Effector memory CD8-positive, alpha-beta T cell (primary cell): ENCODE results near the gene RAI14.

Source experiments
- ATAC-seq: fragments of 150-1000 bp; cut with Tn5 transposase; replicated peaks from 2 replicates; pipeline ENCODE4 v1.10.0; 2021; ENCODE audit warnings: mild to moderate bottlenecking, moderate library complexity
- DNase-seq, 3 experiments: peaks; one replicate each; pipeline ENCODE4 v3.0.0; 2021
- H3K27ac Mint-ChIP-seq, 2 donors: one replicate each; pipeline ENCODE4 v1.8.0; 2022; ENCODE audit warnings: mild to moderate bottlenecking in 2 of 2, mixed read lengths in 2 of 2, moderate library complexity in 2 of 2
- H3K27me3 Mint-ChIP-seq, 2 donors: one replicate each; pipeline ENCODE4 v1.8.0; 2022; ENCODE audit warnings: mixed read lengths in 2 of 2
- H3K36me3 Mint-ChIP-seq: one replicate; pipeline ENCODE4 v1.8.0; 2022; ENCODE audit warnings: mild to moderate bottlenecking, moderate library complexity, mixed read lengths; ENCODE audit not compliant: insufficient read depth
- H3K4me1 Mint-ChIP-seq, 2 donors: one replicate each; pipeline ENCODE4 v1.8.0; 2022; ENCODE audit warnings: low read depth in 2 of 2, mixed read lengths in 2 of 2
- H3K4me3 Mint-ChIP-seq, 2 donors: one replicate each; pipeline ENCODE4 v1.8.0; 2022; ENCODE audit warnings: mild to moderate bottlenecking in 2 of 2, mixed read lengths in 2 of 2, moderate library complexity in 2 of 2
- H3K9me3 Mint-ChIP-seq, 2 donors: one replicate each; pipeline ENCODE4 v1.8.0; 2022; ENCODE audit warnings: mixed read lengths in 2 of 2

Gene RAI14

GRCh38 chr5:34703767-34704713 is 47.9 kb downstream of the RAI14 start:
- Mint-ChIP-seq H3K9me3 (no peaks in the 10 kb centered on the region), H3K27me3 (peaks cover 0 to 6% of the 10 kb centered on the region in 2 donors), H3K27ac (no peak overlapping the region), H3K4me3 (no peak overlapping the region), H3K36me3 (no peaks in the 10 kb centered on the region), H3K4me1 (no peaks in the 10 kb centered on the region)
- ATAC-seq (no peak), DNase-seq (no peak)

DNA sequence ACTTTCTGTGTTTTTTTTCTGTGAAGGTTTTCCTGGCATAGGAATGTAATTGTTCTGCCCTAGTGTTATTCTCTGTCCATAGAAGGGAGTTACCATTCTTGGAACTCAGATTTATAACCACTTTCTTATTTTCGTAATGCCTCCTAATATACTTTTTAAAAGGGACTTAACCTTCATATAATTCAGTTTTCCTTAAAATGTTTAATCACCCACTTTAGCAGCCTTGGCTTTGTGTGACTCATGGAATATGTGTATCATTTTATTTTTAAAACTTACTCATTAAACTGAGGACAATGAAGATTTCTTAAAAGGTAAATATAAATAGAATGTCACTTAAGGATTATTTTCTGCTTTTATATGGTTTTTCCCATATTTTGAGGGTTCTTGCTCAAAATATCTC is 50.0 kb downstream of the RAI14 start:
- Mint-ChIP-seq H3K27me3 (peaks cover 0 to 11% of the 10 kb centered on the region in 2 donors), H3K4me3 (no peak overlapping the region), H3K27ac (no peak overlapping the region), H3K36me3 (no peaks in the 10 kb centered on the region), H3K9me3 (no peaks in the 10 kb centered on the region), H3K4me1 (no peaks in the 10 kb centered on the region)
- ATAC-seq, result no peak
- DNase-seq, result no peak

GRCh38 chr5:34707451-34708107 is 51.5 kb downstream of the RAI14 start:
- no peaks in the 10 kb centered on the region for H3K4me1 Mint-ChIP-seq
- peaks cover 0 to 14% of the 10 kb centered on the region in 2 donors for H3K27me3 Mint-ChIP-seq
- DNase-seq (no peak), ATAC-seq (no peak)
- H3K9me3 Mint-ChIP-seq, result no peaks in the 10 kb centered on the region
- H3K27ac Mint-ChIP-seq, result no peak overlapping the region
- no peak overlapping the region for H3K4me3 Mint-ChIP-seq
- no peaks in the 10 kb centered on the region for H3K36me3 Mint-ChIP-seq

DNA sequence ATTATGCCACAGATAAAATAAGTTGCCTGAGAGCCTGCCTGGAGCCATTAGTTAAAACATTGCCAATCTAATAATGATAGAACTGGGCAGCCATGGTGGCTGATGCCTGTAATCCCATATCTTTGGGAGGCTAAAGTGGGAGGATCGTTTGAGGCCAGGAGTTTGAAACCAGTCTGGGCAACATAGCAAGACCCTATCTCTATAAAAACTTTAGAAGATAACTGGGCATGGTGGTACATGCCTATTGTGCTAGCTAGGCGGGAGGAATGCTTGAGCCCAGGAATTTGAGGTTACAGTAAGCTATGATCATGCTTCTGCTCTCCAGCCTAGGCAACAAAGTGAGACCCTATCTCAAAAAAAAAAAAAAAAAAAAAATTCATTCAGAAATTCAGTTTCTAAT is 52.6 kb downstream of the RAI14 start:
- Mint-ChIP-seq H3K4me3 (no peak overlapping the region), H3K9me3 (no peaks in the 10 kb centered on the region), H3K27ac (no peak overlapping the region), H3K4me1 (no peaks in the 10 kb centered on the region), H3K36me3 (no peaks in the 10 kb centered on the region), H3K27me3 (peaks cover 0 to 14% of the 10 kb centered on the region in 2 donors)
- DNase-seq, result no peak
- ATAC-seq, result no peak

DNA sequence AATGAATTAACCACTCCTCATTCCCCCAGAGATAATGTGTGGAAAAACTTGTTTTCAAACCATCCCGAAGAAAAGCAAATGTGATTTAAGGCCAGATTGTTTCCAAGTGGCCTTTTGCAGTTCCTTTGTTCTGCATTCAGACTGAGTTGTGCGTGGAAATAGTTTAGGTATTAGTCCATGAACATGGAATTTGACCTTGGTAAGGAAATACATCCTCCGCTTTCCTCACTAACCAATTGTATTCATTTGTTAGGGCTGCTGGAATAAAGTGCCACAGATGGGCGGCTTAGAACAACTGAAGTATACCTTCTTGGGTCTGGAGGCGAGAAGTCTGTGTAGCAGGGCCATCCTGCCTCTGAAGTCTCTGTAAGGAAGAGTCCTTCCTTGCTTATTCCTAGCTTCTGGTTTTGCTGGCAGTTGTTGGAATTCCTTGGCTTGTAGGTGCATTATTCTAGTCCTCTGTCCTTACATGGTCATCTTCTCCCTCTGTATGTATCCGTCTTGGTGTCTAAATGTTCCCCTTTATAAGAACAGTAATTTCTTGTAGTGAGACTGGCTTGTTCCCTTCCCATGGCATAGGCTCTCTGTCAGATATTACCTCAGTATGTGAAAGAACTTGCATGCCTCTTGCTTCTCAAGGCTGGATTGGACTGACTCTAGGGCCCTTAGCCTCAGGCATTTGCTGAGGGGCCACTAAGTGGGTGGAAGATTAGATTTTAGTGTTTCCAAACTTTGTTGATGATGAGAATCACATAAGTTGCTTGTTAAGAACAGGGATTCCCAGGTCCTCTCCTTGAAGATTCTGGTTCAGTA is 53.9 kb downstream of the RAI14 start:
- no peaks in the 10 kb centered on the region for H3K9me3 Mint-ChIP-seq
- H3K36me3 Mint-ChIP-seq, result no peaks in the 10 kb centered on the region
- H3K27ac Mint-ChIP-seq, result no peak overlapping the region
- H3K4me1 Mint-ChIP-seq, result peaks cover 0 to 3% of the 10 kb centered on the region in 2 donors
- H3K4me3 Mint-ChIP-seq, result no peak overlapping the region
- ATAC-seq, result no peak
- H3K27me3 Mint-ChIP-seq, result peaks cover 0 to 16% of the 10 kb centered on the region in 2 donors
- DNase-seq, result no peak

DNA sequence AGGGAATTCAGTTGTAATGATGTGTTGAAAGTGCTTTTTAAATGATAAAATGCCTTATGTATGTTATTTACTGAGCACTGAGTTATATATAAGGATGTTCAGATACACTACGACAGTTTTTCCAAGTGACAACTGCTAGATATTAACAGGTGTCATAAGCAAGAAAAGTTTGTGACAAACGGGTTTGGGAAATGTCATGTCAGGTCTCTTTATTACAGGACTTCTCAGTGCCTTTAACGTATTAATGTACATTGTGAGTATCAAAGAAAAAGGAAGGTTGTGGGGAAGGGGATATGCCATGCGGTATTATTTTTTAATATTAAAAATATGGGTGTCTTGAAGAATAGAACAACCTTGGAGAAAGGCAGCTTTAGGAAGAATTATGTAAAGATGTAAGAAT is 56.4 kb downstream of the RAI14 start:
- no peak for DNase-seq
- no peak for ATAC-seq
- Mint-ChIP-seq H3K9me3 (no peaks in the 10 kb centered on the region), H3K4me1 (peaks cover 0 to 3% of the 10 kb centered on the region in 2 donors), H3K36me3 (no peaks in the 10 kb centered on the region), H3K4me3 (no peak overlapping the region), H3K27ac (no peak overlapping the region), H3K27me3 (peaks cover 4 to 25% of the 10 kb centered on the region in 2 donors)

GRCh38 chr5:34715711-34716110 is 59.6 kb downstream of the RAI14 start:
- Mint-ChIP-seq H3K36me3 (no peaks in the 10 kb centered on the region), H3K4me1 (peaks cover 0 to 3% of the 10 kb centered on the region in 2 donors), H3K4me3 (no peak overlapping the region), H3K27me3 (peaks cover 4 to 24% of the 10 kb centered on the region in 2 donors), H3K27ac (no peak overlapping the region), H3K9me3 (no peaks in the 10 kb centered on the region)
- ATAC-seq (no peak), DNase-seq (no peak)

- ATAC-seq, result no peak
- H3K4me3 Mint-ChIP-seq, result no peak overlapping the region
- H3K9me3 Mint-ChIP-seq, result no peaks in the 10 kb centered on the region
- no peaks in the 10 kb centered on the region for H3K36me3 Mint-ChIP-seq
- H3K27me3 Mint-ChIP-seq, result peaks cover 5 to 17% of the 10 kb centered on the region in 2 donors
- peaks cover 0 to 3% of the 10 kb centered on the region in 2 donors for H3K4me1 Mint-ChIP-seq
- no peak overlapping the region for H3K27ac Mint-ChIP-seq
- no peak for DNase-seq
Observed at GRCh38 chr5:34716986-34717385, 60.9 kb downstream of the RAI14 start.

- no peak overlapping the region for H3K4me3 Mint-ChIP-seq
- H3K9me3 Mint-ChIP-seq, result no peaks in the 10 kb centered on the region
- no peak for ATAC-seq
- DNase-seq, result no peak
- H3K36me3 Mint-ChIP-seq, result no peaks in the 10 kb centered on the region
- peaks cover 10 to 17% of the 10 kb centered on the region in 2 donors for H3K27me3 Mint-ChIP-seq
- peaks cover 0 to 3% of the 10 kb centered on the region in 2 donors for H3K4me1 Mint-ChIP-seq
- no peak overlapping the region for H3K27ac Mint-ChIP-seq
Observed at GRCh38 chr5:34717426-34718327, 61.5 kb downstream of the RAI14 start.

DNA sequence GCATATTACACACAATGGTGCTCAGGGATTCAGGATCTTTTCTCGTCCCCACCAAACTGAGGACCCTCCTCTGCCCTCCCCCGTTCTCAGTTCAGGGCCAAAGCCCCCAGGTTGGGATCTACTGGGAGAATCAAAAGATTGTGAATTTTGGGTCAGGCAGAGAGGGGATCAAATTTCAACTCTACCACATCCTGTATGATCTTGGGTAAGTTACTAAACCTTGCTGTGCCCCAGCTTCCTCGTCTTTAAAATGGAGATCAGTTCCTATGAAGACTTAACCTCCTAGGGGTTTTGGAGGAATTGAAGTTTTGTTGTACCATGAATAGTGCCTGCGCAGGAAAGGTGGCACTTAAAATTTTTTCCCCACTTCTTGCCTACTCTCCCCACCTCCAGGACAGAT is 62.4 kb downstream of the RAI14 start:
- Mint-ChIP-seq H3K27me3 (peaks cover 10 to 17% of the 10 kb centered on the region in 2 donors), H3K4me3 (no peak overlapping the region), H3K4me1 (peaks cover 0 to 3% of the 10 kb centered on the region in 2 donors), H3K9me3 (no peaks in the 10 kb centered on the region), H3K27ac (no peak overlapping the region), H3K36me3 (no peaks in the 10 kb centered on the region)
- DNase-seq (no peak), ATAC-seq (no peak)

DNA sequence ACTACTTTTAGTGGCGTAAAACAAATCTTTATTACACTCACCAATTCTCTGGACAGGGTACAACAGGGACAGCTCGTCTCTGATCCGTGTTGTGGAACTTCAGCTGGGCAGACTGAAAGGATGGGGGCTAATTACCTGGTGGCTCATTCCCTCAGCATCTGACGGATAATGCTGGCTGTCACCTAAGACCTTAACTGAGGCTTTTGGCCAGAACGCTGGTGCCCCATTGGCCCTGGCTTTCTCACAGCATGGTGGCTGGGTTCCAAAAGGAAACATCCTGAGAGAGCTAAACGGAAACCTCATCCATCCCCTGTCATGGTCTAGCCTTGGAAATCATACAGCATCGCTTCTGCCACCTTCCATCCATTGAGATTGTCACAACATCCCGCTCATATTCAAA is 62.9 kb downstream of the RAI14 start:
- no peak for ATAC-seq
- H3K4me3 Mint-ChIP-seq, result no peak overlapping the region
- H3K27me3 Mint-ChIP-seq, result peaks cover 10 to 17% of the 10 kb centered on the region in 2 donors
- peaks cover 0 to 3% of the 10 kb centered on the region in 2 donors for H3K4me1 Mint-ChIP-seq
- H3K9me3 Mint-ChIP-seq, result no peaks in the 10 kb centered on the region
- H3K36me3 Mint-ChIP-seq, result no peaks in the 10 kb centered on the region
- DNase-seq, result no peak
- H3K27ac Mint-ChIP-seq, result no peak overlapping the region

GRCh38 chr5:34721327-34721726 is 65.2 kb downstream of the RAI14 start:
- Mint-ChIP-seq H3K27ac (no peak overlapping the region), H3K36me3 (no peaks in the 10 kb centered on the region), H3K4me1 (no peaks in the 10 kb centered on the region), H3K4me3 (no peak overlapping the region), H3K9me3 (no peaks in the 10 kb centered on the region), H3K27me3 (peaks cover 2 to 10% of the 10 kb centered on the region in 2 donors)
- ATAC-seq (no peak), DNase-seq (no peak)
